ENCODE results near the gene KIAA0408. TPM values are rescaled to one million over a fixed set of nuclear protein-coding genes. Genes with fewer than 3 reads are reported as not detected.

KIAA0408 gene
- total and polyA plus RNA-seq, 5 donors: 1.3 to 8.2 (median 3.7) TPM

GRCh38 chr6:127463056-127463455, 3.9 kb upstream of the KIAA0408 start:
- ATAC-seq (no peak), DNase-seq (no peak)
- Histone ChIP-seq H3K9me3 (ENCODE audit: control insufficient read depth, low read length) (no peaks in the 10 kb centered on the region), H3K27me3 (ENCODE audit: control insufficient read depth, insufficient read depth) (no peaks in the 10 kb centered on the region), H3K4me1 (ENCODE audit: control insufficient read depth, insufficient read depth, low read length) (peaks cover 1% of the 10 kb centered on the region), H3K4me3 (ENCODE audit: low read length) (no peak overlapping the region), H3K27ac (ENCODE audit: low read length) (no peak overlapping the region)
- intact Hi-C loops (cut with DNase I): loop anchor here in 1 of 4 donors (10.0 kb wide), 1 partner anchor 82 kb away; no protein-coding TSS in a partner anchor
- 76% methylated on average over 5 of the region's 5 CpGs for WGBS

GRCh38 chr6:127462376-127462775, 3.2 kb upstream of the KIAA0408 start:
- 70% methylated on average over 2 of the region's 2 CpGs for WGBS
- Histone ChIP-seq H3K4me1 (ENCODE audit: control insufficient read depth, insufficient read depth, low read length) (peaks cover 1% of the 10 kb centered on the region), H3K27me3 (ENCODE audit: control insufficient read depth, insufficient read depth) (no peaks in the 10 kb centered on the region), H3K9me3 (ENCODE audit: control insufficient read depth, low read length) (no peaks in the 10 kb centered on the region), H3K4me3 (ENCODE audit: low read length) (no peak overlapping the region), H3K27ac (ENCODE audit: low read length) (no peak overlapping the region)
- ATAC-seq (no peak), DNase-seq (no peak)
- intact Hi-C loops (cut with DNase I): loop anchor here in 1 of 4 donors (10.0 kb wide), 1 partner anchor 82 kb away; no protein-coding TSS in a partner anchor

- Histone ChIP-seq H3K27ac (ENCODE audit: low read length) (no peak overlapping the region), H3K27me3 (ENCODE audit: control insufficient read depth, insufficient read depth) (no peaks in the 10 kb centered on the region), H3K4me3 (ENCODE audit: low read length) (no peak overlapping the region), H3K4me1 (ENCODE audit: control insufficient read depth, insufficient read depth, low read length) (peaks cover 1% of the 10 kb centered on the region), H3K9me3 (ENCODE audit: control insufficient read depth, low read length) (no peaks in the 10 kb centered on the region)
- DNase-seq: no peak
- intact Hi-C loops (cut with DNase I): loop anchor here in 1 of 4 donors (10.0 kb wide), 1 partner anchor 84 kb away; no protein-coding TSS in a partner anchor
- 74% methylated on average over 1 of the region's 1 CpG for WGBS
- ATAC-seq: no peak
Observed at GRCh38 chr6:127460465-127460864, 1.3 kb upstream of the KIAA0408 start.

GRCh38 chr6:127458817-127459216, 372 bp downstream of the KIAA0408 start:
- intact Hi-C loops (cut with DNase I): no loop called here
- ATAC-seq (peak; percentile 87 to 88), DNase-seq (peak; percentile 37 to 70 (median 47))
- peak overlapping the region; percentile 69 for H3K4me3 ChIP-seq (ENCODE audit: low read length)
- H3K4me1 ChIP-seq (ENCODE audit: control insufficient read depth, insufficient read depth, low read length): peaks cover 1% of the 10 kb centered on the region
- no peaks in the 10 kb centered on the region for H3K9me3 ChIP-seq (ENCODE audit: control insufficient read depth, low read length)
- WGBS: 38% methylated on average over 4 of the region's 4 CpGs
- peak overlapping the region; percentile 93 for H3K27ac ChIP-seq (ENCODE audit: low read length)
- H3K27me3 ChIP-seq (ENCODE audit: control insufficient read depth, insufficient read depth): no peaks in the 10 kb centered on the region

GRCh38 chr6:127458222-127458621, 967 bp downstream of the KIAA0408 start:
- H3K27ac ChIP-seq (ENCODE audit: low read length): no peak overlapping the region
- no peaks in the 10 kb centered on the region for H3K9me3 ChIP-seq (ENCODE audit: control insufficient read depth, low read length)
- peaks cover 1% of the 10 kb centered on the region for H3K4me1 ChIP-seq (ENCODE audit: control insufficient read depth, insufficient read depth, low read length)
- 51% methylated on average over 3 of the region's 3 CpGs for WGBS
- peak overlapping the region; percentile 69 for H3K4me3 ChIP-seq (ENCODE audit: low read length)
- ATAC-seq: no peak
- intact Hi-C loops (cut with DNase I): no loop called here
- no peak for DNase-seq
- no peaks in the 10 kb centered on the region for H3K27me3 ChIP-seq (ENCODE audit: control insufficient read depth, insufficient read depth)

- intact Hi-C loops (cut with DNase I): no loop called here
- Histone ChIP-seq H3K27me3 (ENCODE audit: control insufficient read depth, insufficient read depth) (no peaks in the 10 kb centered on the region), H3K27ac (ENCODE audit: low read length) (peak overlapping the region; percentile 86), H3K4me3 (ENCODE audit: low read length) (peak overlapping the region; percentile 69), H3K4me1 (ENCODE audit: control insufficient read depth, insufficient read depth, low read length) (peaks cover 1% of the 10 kb centered on the region), H3K9me3 (ENCODE audit: control insufficient read depth, low read length) (no peaks in the 10 kb centered on the region)
- ATAC-seq (peak; percentile 67 to 79), DNase-seq (no peak)
- 38% methylated on average over 3 of the region's 3 CpGs for WGBS
Observed at GRCh38 chr6:127457456-127458064, 1.6 kb downstream of the KIAA0408 start.

- Histone ChIP-seq H3K27ac (ENCODE audit: low read length) (no peak overlapping the region), H3K27me3 (ENCODE audit: control insufficient read depth, insufficient read depth) (no peaks in the 10 kb centered on the region), H3K4me1 (ENCODE audit: control insufficient read depth, insufficient read depth, low read length) (peaks cover 1% of the 10 kb centered on the region), H3K9me3 (ENCODE audit: control insufficient read depth, low read length) (no peaks in the 10 kb centered on the region), H3K4me3 (ENCODE audit: low read length) (no peak overlapping the region)
- WGBS: 79% methylated on average over 3 of the region's 3 CpGs
- intact Hi-C loops (cut with DNase I): no loop called here
- DNase-seq (no peak), ATAC-seq (no peak)
Observed at GRCh38 chr6:127456465-127456864, 2.7 kb downstream of the KIAA0408 start.

- DNase-seq (no peak), ATAC-seq (no peak)
- no peak overlapping the region for H3K4me3 ChIP-seq (ENCODE audit: low read length)
- no peaks in the 10 kb centered on the region for H3K9me3 ChIP-seq (ENCODE audit: control insufficient read depth, low read length)
- H3K27me3 ChIP-seq (ENCODE audit: control insufficient read depth, insufficient read depth): no peaks in the 10 kb centered on the region
- no peak overlapping the region for H3K27ac ChIP-seq (ENCODE audit: low read length)
- WGBS: 76% methylated on average over 2 of the region's 2 CpGs
- intact Hi-C loops (cut with DNase I): no loop called here
- peaks cover 1% of the 10 kb centered on the region for H3K4me1 ChIP-seq (ENCODE audit: control insufficient read depth, insufficient read depth, low read length)
Observed at GRCh38 chr6:127453845-127454619, 5.2 kb downstream of the KIAA0408 start.

- ATAC-seq (no peak), DNase-seq (no peak)
- Histone ChIP-seq H3K4me3 (ENCODE audit: low read length) (no peak overlapping the region), H3K27ac (ENCODE audit: low read length) (no peak overlapping the region), H3K4me1 (ENCODE audit: control insufficient read depth, insufficient read depth, low read length) (no peaks in the 10 kb centered on the region), H3K27me3 (ENCODE audit: control insufficient read depth, insufficient read depth) (no peaks in the 10 kb centered on the region), H3K9me3 (ENCODE audit: control insufficient read depth, low read length) (no peaks in the 10 kb centered on the region)
- intact Hi-C loops (cut with DNase I): no loop called here
Observed at GRCh38 chr6:127452803-127453202, 6.4 kb downstream of the KIAA0408 start.

GRCh38 chr6:127451388-127451787, 7.8 kb downstream of the KIAA0408 start:
- H3K9me3 ChIP-seq (ENCODE audit: control insufficient read depth, low read length): no peaks in the 10 kb centered on the region
- H3K27me3 ChIP-seq (ENCODE audit: control insufficient read depth, insufficient read depth): no peaks in the 10 kb centered on the region
- H3K27ac ChIP-seq (ENCODE audit: low read length): no peak overlapping the region
- ATAC-seq (no peak), DNase-seq (no peak)
- intact Hi-C loops (cut with DNase I): no loop called here
- WGBS: 88% methylated on average over 3 of the region's 3 CpGs
- H3K4me1 ChIP-seq (ENCODE audit: control insufficient read depth, insufficient read depth, low read length): no peaks in the 10 kb centered on the region
- H3K4me3 ChIP-seq (ENCODE audit: low read length): no peak overlapping the region

- no peaks in the 10 kb centered on the region for H3K27me3 ChIP-seq (ENCODE audit: control insufficient read depth, insufficient read depth)
- H3K4me1 ChIP-seq (ENCODE audit: control insufficient read depth, insufficient read depth, low read length): no peaks in the 10 kb centered on the region
- H3K4me3 ChIP-seq (ENCODE audit: low read length): no peak overlapping the region
- no peaks in the 10 kb centered on the region for H3K9me3 ChIP-seq (ENCODE audit: control insufficient read depth, low read length)
- H3K27ac ChIP-seq (ENCODE audit: low read length): no peak overlapping the region
- ATAC-seq (no peak), DNase-seq (no peak)
- intact Hi-C loops (cut with DNase I): no loop called here
Observed at GRCh38 chr6:127447780-127448179, 11.4 kb downstream of the KIAA0408 start.
